Activated naive CD8-positive, alpha-beta T cell treated with anti-CD3 and anti-CD28 coated beads for 36 hours (primary cell): Measurements from ENCODE around the gene TAF4. TPM values are rescaled to one million over a fixed set of nuclear protein-coding genes. Genes with fewer than 3 reads are reported as not detected.
"Not testable (repeated sequence)": the region's sequence is repeated elsewhere in the genome, so short reads cannot be mapped to it uniquely, and the experiment has no call there.

Source experiments
- DNase-seq: peaks from one replicate; pipeline ENCODE4 v3.0.0; 2021
- H3K27ac Mint-ChIP-seq: one replicate; pipeline ENCODE4 v1.8.0; 2022; ENCODE audit warnings: mild to moderate bottlenecking, moderate library complexity, mixed read lengths
- H3K27me3 Mint-ChIP-seq: one replicate; pipeline ENCODE4 v1.8.0; 2022; ENCODE audit warnings: mild to moderate bottlenecking, mixed read lengths
- H3K36me3 Mint-ChIP-seq: one replicate; pipeline ENCODE4 v1.8.0; 2021; ENCODE audit warnings: mild to moderate bottlenecking, mixed read lengths
- H3K4me1 Mint-ChIP-seq: one replicate; pipeline ENCODE4 v1.8.0; 2021; ENCODE audit warnings: mixed read lengths
- H3K4me3 Mint-ChIP-seq: one replicate; pipeline ENCODE4 v1.8.0; 2022; ENCODE audit warnings: mild to moderate bottlenecking, moderate library complexity, mixed read lengths
- H3K9me3 Mint-ChIP-seq: one replicate; pipeline ENCODE4 v1.8.0; 2022; ENCODE audit warnings: mixed read lengths
- total RNA-seq, 2 experiments: library from RNA; stranded (reverse); gene quantifications; one replicate each; pipeline ENCODE4 v1.2.3, GENCODE V29; 2021

TAF4 gene
- total RNA-seq, 2 experiments from 2014 or later, result 15.2 to 16.4 TPM

DNA sequence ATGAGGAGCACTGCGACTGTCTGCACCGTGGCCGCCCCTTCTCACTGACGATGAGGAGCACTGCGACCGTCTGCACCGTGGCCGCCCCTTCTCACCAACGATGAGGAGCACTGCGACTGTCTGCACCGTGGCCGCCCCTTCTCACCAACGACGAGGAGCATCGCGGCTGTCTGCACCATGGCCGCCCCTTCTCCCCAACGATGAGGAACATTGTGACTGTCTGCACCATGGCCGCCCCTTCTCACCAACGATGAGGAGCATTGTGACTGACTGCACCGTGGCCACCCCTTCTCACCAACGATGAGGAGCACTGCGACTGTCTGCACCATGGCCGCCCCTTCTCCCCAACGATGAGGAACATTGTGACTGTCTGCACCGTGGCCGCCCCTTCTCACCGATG is 117.6 kb downstream of the TAF4 start:
- H3K36me3 Mint-ChIP-seq, DNase-seq, H3K4me3 Mint-ChIP-seq, H3K4me1 Mint-ChIP-seq, H3K27ac Mint-ChIP-seq, H3K9me3 Mint-ChIP-seq, H3K27me3 Mint-ChIP-seq: not testable (repeated sequence)

DNA sequence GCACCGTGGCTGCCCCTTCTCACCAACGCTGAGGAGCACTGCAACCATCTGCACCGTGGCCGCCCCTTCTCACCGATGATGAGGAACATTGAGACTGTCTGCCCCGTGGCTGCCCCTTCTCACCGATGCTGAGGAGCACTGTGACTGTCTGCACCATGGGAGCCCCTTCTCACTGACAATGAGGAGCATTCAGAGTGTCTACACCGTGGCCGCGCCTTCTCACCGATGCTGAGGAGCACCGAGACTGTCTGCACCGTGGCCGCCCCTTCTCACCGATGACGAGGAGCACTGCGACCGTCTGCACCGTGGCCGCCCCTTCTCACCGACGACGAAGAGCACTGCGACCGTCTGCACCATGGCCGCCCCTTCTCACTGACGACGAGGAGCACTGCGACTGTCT is 120.2 kb downstream of the TAF4 start:
- not testable (repeated sequence) for H3K27me3 Mint-ChIP-seq

DNA sequence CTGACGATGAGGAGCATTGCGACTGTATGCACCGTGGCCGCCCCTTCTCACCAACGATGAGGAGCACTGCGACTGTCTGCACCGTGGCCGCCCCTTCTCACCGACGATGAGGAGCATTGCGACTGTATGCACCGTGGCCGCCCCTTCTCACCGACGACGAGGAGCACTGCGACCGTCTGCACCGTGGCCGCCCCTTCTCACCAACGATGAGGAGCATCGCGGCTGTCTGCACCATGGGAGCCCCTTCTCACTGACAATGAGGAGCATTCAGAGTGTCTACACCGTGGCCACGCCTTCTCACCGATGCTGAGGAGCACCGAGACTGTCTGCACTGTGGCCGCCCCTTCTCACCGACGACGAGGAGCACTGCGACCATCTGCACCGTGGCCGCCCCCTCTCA is 120.7 kb downstream of the TAF4 start:
- H3K9me3 Mint-ChIP-seq, DNase-seq, H3K27ac Mint-ChIP-seq, H3K4me1 Mint-ChIP-seq, H3K4me3 Mint-ChIP-seq, H3K27me3 Mint-ChIP-seq, H3K36me3 Mint-ChIP-seq: not testable (repeated sequence)

More for the DNA sequence above, 120.2 kb downstream of the TAF4 start:
- not testable (repeated sequence) for DNase-seq, H3K36me3 Mint-ChIP-seq, H3K27ac Mint-ChIP-seq, H3K4me1 Mint-ChIP-seq, H3K9me3 Mint-ChIP-seq, H3K4me3 Mint-ChIP-seq

DNA sequence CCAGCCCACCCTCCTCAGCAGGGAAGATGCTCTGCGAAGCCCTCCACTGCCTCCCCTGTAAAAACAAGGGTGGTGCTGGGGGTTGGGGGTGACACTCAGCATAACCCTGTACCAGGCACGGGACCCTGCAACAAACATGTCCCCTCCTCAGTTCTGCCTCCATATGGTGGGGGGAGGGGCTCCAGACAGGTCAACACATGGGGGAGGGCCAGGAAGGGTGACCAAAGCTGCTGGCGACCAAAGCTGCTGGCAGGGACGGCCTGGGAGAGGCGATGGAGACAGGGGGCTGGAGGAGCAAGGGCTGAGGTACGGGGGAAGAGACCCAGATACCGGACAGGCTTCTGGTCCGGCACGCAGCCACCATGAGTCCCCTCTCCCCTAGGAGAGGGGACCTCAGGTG is 123.2 kb downstream of the TAF4 start:
- no peak overlapping the region for H3K4me3 Mint-ChIP-seq
- H3K27me3 Mint-ChIP-seq, result no peaks in the 10 kb centered on the region
- H3K9me3 Mint-ChIP-seq, result no peaks in the 10 kb centered on the region

DNA sequence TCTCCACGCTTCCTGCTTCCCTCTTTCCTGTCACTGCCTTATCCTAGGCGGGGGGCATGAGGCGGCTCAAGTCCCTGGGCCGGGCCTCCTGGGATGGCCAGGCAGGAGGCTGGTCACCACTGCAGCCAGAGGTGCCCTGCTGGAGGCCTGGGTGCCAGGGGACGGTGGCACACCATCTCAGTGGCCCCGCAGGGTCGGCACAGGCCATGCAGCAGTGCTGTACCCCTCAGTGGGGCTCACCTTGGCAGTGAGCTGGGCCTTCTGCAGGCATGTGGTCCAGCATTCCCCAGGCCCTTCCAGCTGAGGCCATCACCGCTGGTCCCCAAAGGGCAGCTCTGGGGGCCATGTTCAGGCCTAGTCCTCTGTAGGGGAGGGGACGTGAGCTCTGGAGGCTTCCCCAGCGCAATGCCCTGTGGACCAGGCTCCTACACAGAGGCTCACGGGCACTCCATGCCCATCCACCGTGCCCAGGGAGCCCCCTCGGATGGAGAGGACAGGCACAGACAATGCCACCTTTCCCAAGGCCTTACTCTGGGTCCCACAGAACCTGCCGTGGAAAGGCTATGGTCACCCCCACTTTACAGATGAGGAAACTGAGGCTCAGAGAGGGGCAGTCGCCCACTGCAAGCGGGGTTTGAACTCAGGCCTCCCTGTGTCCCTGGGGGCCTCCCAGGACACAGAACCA is 123.8 kb downstream of the TAF4 start:
- no peak overlapping the region for H3K4me3 Mint-ChIP-seq
- DNase-seq, result no peak
- no peaks in the 10 kb centered on the region for H3K36me3 Mint-ChIP-seq
- H3K27ac Mint-ChIP-seq, result no peak overlapping the region
- H3K27me3 Mint-ChIP-seq, result no peaks in the 10 kb centered on the region
- no peaks in the 10 kb centered on the region for H3K4me1 Mint-ChIP-seq
- no peaks in the 10 kb centered on the region for H3K9me3 Mint-ChIP-seq

More for the DNA sequence above, 123.2 kb downstream of the TAF4 start:
- no peak overlapping the region for H3K27ac Mint-ChIP-seq
- no peak for DNase-seq
- H3K4me1 Mint-ChIP-seq, result no peaks in the 10 kb centered on the region
- H3K36me3 Mint-ChIP-seq, result no peaks in the 10 kb centered on the region

DNA sequence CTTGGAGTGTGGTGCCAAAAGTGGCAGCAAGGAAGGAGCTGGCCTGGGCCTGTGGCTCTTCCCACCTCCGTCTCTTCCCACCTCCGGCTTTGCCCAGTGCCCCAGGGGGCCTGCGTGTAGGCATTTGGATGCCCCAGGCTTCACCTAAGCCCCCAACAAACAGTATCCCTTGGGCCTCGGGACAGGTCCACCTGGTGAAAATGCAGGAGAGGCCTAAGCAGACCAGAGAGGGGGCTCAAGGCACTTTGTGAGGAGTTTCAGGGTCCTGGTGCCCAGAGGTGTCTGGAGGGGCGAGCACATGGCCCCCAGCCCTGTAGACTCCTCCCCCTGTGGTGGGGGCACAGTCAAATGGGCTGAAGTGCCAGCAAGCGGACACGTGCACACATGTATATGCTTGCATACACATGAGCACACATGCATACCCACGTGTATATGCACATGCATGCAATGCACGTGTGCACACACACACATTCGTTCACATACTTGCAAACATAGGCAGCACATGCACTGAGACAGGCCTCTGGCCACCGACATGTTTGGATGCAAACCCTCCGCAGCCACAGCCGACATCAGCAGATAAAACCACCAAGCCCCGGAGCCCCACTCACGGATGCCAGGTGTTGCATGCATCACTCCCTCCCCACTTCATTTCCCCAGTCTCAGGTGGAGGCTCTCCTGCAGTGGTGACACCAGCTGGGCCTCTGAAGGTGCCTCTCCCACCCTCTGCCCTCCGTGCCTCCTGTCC is 124.5 kb downstream of the TAF4 start:
- H3K36me3 Mint-ChIP-seq, result no peaks in the 10 kb centered on the region
- H3K4me3 Mint-ChIP-seq, result no peak overlapping the region
- no peak for DNase-seq
- no peaks in the 10 kb centered on the region for H3K27me3 Mint-ChIP-seq
- no peaks in the 10 kb centered on the region for H3K4me1 Mint-ChIP-seq
- no peaks in the 10 kb centered on the region for H3K9me3 Mint-ChIP-seq
- H3K27ac Mint-ChIP-seq, result no peak overlapping the region

DNA sequence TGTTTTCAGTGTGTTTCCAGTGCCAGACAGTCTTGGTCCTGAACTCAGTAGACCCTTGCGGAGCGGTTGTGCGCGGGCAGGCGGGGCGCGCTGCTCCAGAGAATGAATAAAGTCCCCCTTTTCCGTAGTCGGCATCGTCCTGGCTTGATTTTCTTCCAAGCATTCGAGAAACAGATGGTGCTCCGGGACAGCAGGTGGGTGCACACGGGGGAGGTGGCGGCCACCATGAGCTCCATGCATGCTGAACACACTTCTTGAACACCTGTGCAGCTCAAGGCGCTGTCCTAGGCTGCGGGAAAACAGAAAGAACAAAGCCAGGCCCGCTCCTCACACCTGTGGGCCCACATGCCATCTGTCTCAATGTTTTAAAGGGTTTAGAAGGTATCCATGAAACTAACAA is 125.2 kb downstream of the TAF4 start:
- Mint-ChIP-seq H3K9me3 (no peaks in the 10 kb centered on the region), H3K27ac (no peak overlapping the region), H3K36me3 (no peaks in the 10 kb centered on the region), H3K4me1 (no peaks in the 10 kb centered on the region), H3K27me3 (no peaks in the 10 kb centered on the region), H3K4me3 (no peak overlapping the region)
- no peak for DNase-seq

DNA sequence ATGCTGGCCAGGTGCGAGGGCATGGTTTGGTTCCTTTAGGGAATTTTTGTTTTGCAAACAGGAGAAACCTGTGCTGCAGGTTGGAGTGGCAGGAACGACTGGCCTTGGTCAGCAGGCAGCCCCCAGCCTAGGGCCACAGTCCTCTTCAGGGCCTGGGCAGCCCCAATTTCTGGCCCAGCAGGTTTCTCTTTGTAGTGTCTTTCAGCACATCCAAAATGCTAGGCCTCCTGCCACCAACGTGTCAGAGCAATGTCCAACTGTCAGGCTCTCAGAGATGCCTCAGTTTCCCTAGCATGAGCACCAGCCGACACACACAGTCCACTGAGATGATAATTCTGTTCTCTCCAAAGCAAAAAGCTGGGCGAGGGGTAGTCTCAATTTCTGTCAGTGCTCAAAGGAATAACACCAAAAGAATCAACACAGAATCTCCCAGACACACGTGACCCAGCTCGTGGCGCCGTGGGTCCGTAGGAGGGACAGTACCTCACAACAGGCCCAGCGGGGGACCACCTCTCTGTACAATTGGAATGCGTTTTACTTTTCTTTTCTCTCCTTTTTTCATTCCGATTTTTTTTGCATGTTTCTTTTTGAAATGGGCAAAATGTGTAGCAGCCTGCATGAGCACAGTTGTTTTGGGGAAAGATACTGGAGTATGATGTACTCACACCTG is 125.9 kb downstream of the TAF4 start:
- Mint-ChIP-seq H3K36me3 (no peaks in the 10 kb centered on the region), H3K27me3 (no peaks in the 10 kb centered on the region), H3K27ac (no peak overlapping the region), H3K4me3 (no peak overlapping the region), H3K9me3 (no peaks in the 10 kb centered on the region), H3K4me1 (no peaks in the 10 kb centered on the region)
- DNase-seq, result no peak

DNA sequence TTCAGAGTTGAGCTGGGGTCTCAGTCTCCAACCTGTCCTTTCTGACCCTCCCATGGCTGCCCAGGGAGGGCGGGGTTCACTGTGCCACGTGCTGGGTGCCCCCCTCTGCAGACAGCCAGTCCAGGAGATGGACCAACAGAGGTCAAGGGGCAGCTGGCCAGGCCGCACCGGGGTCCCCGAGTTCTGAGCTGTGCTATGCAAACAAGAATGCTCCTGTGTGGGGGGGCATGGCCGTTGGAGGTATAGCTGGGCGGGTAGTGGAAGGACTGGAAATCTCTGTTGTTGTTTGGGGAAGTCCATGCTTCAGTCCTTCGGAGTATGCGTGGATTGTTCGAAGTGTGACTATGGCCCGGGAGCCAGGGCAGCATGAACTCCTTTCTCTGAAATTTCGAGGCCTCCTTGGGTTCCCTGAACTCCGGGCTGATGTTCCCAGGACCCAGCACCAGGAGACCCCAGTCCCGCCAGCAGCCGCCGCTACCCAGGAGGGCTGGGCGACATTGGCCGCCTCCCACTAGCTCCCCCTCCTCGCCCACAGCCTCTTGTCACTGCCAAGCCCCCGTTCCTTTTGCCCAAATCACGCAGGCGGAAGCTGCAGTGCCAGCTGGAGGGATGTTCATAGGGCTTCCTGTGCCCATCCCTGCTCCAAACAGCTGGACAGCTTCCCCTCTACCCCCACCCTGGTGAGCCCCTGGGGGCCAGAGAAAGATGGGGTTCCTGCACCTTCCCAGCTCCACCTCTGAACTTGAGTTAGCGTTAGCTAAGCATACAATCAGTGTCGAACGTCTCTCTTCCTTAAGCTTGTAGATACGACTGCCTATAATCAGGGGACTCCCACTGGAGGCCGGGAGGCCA is 126.6 kb downstream of the TAF4 start:
- Mint-ChIP-seq H3K36me3 (no peaks in the 10 kb centered on the region), H3K27me3 (no peaks in the 10 kb centered on the region), H3K4me1 (no peaks in the 10 kb centered on the region), H3K4me3 (no peak overlapping the region), H3K27ac (no peak overlapping the region), H3K9me3 (no peaks in the 10 kb centered on the region)
- DNase-seq, result no peak

DNA sequence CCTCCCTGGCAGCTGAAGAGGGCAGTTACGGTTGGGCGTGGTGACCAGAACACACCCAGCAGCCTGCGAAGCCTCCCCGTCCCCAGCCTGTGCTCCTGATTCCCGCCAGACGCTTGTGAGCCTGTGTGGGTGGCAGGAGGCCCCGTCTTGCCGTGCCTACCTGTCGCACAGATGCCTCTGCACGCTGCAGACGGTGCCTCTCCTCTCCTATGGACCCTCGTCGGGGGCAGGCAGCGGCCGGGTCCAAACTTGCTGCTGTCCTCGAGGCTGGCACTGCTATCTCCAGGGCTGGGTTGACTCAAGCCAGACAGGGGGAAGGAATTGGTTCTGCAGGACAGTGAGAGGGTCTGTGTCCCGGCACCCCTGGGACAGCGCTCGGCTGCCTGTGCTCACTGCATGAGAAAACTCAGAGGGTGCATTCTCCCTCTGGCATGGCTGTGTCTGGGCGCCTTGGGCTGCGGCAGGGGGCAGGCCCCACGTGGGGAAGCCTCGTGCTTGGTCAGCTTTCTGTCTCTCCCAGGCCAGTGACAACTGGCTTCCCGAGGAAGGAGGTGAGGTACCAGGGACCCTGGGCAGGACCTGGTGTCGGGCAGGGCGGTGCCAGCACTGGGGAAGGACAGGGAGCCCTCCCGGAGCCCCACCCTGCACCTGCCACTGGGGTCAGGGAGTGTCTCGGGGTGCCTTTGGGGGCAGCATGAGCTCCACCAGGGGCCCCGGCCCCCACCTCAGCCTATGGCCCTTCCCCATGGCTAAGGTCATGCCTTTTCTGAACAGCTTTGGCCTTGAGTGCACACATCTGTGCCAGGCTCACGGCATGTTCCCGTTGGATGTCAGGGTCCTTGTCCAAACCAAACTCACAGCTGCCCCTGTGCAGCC is 127.5 kb downstream of the TAF4 start:
- Mint-ChIP-seq H3K9me3 (no peaks in the 10 kb centered on the region), H3K27me3 (no peaks in the 10 kb centered on the region), H3K4me1 (no peaks in the 10 kb centered on the region), H3K27ac (no peak overlapping the region), H3K36me3 (no peaks in the 10 kb centered on the region), H3K4me3 (no peak overlapping the region)
- no peak for DNase-seq

DNA sequence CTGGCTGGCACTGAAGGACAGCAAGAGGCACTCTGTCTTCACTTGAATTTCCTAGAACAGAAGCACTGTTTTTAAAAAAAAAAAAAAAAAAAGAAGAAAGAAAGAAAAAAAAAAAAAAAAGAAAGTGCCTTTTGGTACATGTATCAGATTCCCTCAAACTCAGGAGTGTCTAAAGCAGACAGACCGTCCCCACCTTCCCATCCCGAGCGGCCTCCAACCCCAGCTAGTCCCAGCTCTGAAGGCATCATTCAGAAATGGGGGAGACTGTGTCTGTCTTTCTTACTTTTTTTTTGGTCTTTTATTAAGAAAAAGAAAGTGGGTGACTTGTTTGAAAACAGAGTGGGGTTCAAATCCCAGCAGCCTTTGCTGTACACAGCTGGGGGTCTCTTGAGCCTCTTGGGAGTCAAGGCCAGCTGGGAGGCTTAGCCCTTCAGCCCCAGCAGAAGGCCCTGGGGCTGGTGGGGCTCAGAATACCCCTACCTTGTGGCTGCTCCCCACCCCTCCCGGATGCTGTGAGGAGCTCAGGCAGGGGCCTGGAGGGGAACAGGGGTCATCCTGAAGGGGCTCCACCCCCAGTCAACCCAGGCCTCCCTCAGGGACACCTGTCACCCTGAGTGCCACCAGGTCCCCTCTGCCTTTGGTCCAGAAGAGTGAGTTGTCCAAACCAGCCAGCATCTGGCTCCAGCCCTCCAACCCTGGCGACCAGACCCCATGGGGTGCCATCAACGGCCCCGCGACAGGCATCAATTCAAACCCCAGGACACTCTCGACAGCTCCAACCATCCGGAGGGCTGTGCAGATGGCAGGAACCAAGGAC is 128.3 kb downstream of the TAF4 start:
- H3K4me3 Mint-ChIP-seq, result no peak overlapping the region
- no peaks in the 10 kb centered on the region for H3K27me3 Mint-ChIP-seq

DNA sequence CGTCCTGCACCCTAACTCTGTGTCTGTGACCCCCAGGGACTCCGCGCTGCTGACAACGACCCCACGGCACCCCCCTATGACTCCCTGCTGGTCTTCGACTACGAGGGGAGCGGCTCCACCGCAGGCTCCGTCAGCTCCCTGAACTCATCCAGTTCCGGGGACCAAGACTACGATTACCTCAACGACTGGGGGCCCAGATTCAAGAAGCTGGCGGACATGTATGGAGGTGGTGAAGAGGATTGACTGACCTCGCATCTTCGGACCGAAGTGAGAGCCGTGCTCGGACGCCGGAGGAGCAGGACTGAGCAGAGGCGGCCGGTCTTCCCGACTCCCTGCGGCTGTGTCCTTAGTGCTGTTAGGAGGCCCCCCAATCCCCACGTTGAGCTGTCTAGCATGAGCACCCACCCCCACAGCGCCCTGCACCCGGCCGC is 129.0 kb downstream of the TAF4 start:
- DNase-seq, result no peak
- no peak overlapping the region for H3K4me3 Mint-ChIP-seq
- H3K27ac Mint-ChIP-seq, result no peak overlapping the region
- H3K36me3 Mint-ChIP-seq, result no peaks in the 10 kb centered on the region
- no peaks in the 10 kb centered on the region for H3K9me3 Mint-ChIP-seq
- H3K4me1 Mint-ChIP-seq, result no peaks in the 10 kb centered on the region
- H3K27me3 Mint-ChIP-seq, result no peaks in the 10 kb centered on the region

More for the DNA sequence above, 128.3 kb downstream of the TAF4 start:
- no peak for DNase-seq
- no peak overlapping the region for H3K27ac Mint-ChIP-seq
- H3K4me1 Mint-ChIP-seq, result no peaks in the 10 kb centered on the region
- no peaks in the 10 kb centered on the region for H3K9me3 Mint-ChIP-seq
- no peaks in the 10 kb centered on the region for H3K36me3 Mint-ChIP-seq

DNA sequence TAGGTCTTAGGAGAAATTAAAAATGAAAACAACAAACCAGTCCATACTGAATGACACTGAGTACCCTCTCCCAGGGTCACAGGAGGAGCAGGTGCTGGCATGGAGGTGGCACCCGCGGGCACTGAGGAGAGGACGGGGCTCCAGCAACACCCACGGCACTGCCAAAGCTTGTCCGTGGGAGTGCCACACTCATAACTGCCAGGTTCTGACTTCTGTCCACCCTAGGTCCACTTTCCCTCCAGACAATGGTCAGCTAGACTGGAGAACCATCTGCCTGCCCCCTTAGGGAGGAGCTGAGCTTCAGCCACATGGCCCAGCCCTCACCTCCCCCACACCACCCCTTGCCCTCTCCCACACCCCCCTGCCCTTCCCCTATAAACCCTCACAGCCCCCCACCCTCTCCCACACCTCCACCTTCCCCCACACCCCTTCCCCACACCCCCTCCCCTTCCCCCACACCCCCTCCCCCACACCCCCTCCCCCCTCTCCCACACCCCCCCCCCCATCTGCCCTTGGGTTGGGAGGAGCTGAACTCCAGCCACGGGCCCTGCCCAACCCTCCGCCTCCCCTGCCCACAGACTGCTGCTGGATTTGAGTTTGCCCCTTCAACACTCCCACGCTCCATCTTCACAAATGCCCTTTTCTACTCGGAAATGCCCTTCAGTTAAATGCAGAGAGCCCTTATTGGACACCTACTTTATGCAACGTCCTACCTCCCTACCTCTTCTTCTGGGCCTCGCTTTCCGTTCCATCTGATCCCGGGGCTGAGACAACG is 129.6 kb downstream of the TAF4 start:
- Mint-ChIP-seq H3K4me3 (no peak overlapping the region), H3K27me3 (no peaks in the 10 kb centered on the region), H3K36me3 (no peaks in the 10 kb centered on the region), H3K27ac (no peak overlapping the region), H3K9me3 (no peaks in the 10 kb centered on the region), H3K4me1 (no peaks in the 10 kb centered on the region)
- DNase-seq, result no peak
